Astrocyte of the cerebellum (primary cell): Measurements from ENCODE around the gene CLASP1.

Experiments
- DNase-seq: peaks from one replicate; pipeline ENCODE4 v3.0.0-alpha.2; 2011; ENCODE audit warnings: low read depth
- H3K4me3 ChIP-seq: 2 replicates; pipeline ENCODE4 v1.5.1; 2011; ENCODE audit warnings: mild to moderate bottlenecking, low read depth, low read length, moderate library complexity
- CTCF ChIP-seq: IDR thresholded peaks from 2 replicates; pipeline ENCODE4 v1.5.1; 2012; ENCODE audit warnings: low read length, low read depth, moderate library complexity, mild to moderate bottlenecking; ENCODE audit errors: missing control alignments
- in situ Hi-C: cut with HindIII; loops from 2 replicates; pipeline ENCODE4 v1.10.0; 2017; ENCODE audit warnings: low sequenced_read_pairs

Gene CLASP1

GRCh38 chr2:121490584-121491133, 158.6 kb downstream of the CLASP1 start:
- H3K4me3 ChIP-seq, result no peak overlapping the region
- in situ Hi-C loops, result no loop called here
- DNase-seq, result no peak
- TF ChIP-seq CTCF, result no peak

- DNase-seq, result no peak
- in situ Hi-C loops, result no loop called here
- no peak for TF ChIP-seq CTCF
Observed at GRCh38 chr2:121489911-121490583, 159.2 kb downstream of the CLASP1 start.

GRCh38 chr2:121489284-121489683, 160.0 kb downstream of the CLASP1 start:
- no peak overlapping the region for H3K4me3 ChIP-seq
- in situ Hi-C loops, result no loop called here
- DNase-seq, result no peak
- TF ChIP-seq CTCF, result no peak

More at GRCh38 chr2:121489911-121490583, 159.2 kb downstream of the CLASP1 start:
- no peak overlapping the region for H3K4me3 ChIP-seq

GRCh38 chr2:121486191-121486790, 163.0 kb downstream of the CLASP1 start:
- DNase-seq, result no peak
- in situ Hi-C loops, result no loop called here
- no peak overlapping the region for H3K4me3 ChIP-seq
- TF ChIP-seq CTCF, result no peak

GRCh38 chr2:121485039-121485438, 164.2 kb downstream of the CLASP1 start:
- in situ Hi-C loops, result no loop called here
- H3K4me3 ChIP-seq, result no peak overlapping the region
- peak; percentile 75 for DNase-seq

GRCh38 chr2:121483846-121484245, 165.4 kb downstream of the CLASP1 start:
- no peak for TF ChIP-seq CTCF
- no peak overlapping the region for H3K4me3 ChIP-seq
- no peak for DNase-seq
- in situ Hi-C loops, result no loop called here

More at GRCh38 chr2:121485039-121485438, 164.2 kb downstream of the CLASP1 start:
- no peak for TF ChIP-seq CTCF
